SK-N-MC (cell line): ENCODE data around the gene FOXP4.

Source experiments
- DNase-seq: peaks from one replicate; pipeline ENCODE4 v3.0.0-alpha.2; 2011; ENCODE audit warnings: low read depth, low spot score
- H3K27ac ChIP-seq: fragments of 200-600 bp; sonication (generic); 2 replicates; pipeline ENCODE4 v1.5.1; 2016; ENCODE audit warnings: mixed run types
- H3K36me3 ChIP-seq: fragments of 200-600 bp; sonication (generic); 2 replicates; pipeline ENCODE4 v1.6.1; 2017; ENCODE audit warnings: antibody characterized with exemption, low read length, mixed read lengths; ENCODE audit not compliant: insufficient read depth
- H3K4me3 ChIP-seq: fragments of 200-600 bp; sonication (generic); 2 replicates; pipeline ENCODE4 v1.5.1; 2016
- H3K9ac ChIP-seq: fragments of 200-600 bp; sonication (generic); 2 replicates; pipeline ENCODE4 v1.8.0; 2017; ENCODE audit warnings: mixed run types, mixed read lengths; ENCODE audit not compliant: insufficient read length
- H3K9me3 ChIP-seq: fragments of 200-600 bp; sonication (generic); 2 replicates; pipeline ENCODE4 v1.6.1; 2017; ENCODE audit warnings: low read depth, mild to moderate bottlenecking, antibody characterized with exemption, low read length, moderate library complexity, mixed read lengths
- EZH2 ChIP-seq: fragments of 200-600 bp; sonication (generic); IDR thresholded peaks from one replicate; pipeline ENCODE4 v1.6.1; 2017; ENCODE audit warnings: antibody characterized with exemption
- FOXP2 ChIP-seq: optimal IDR thresholded peaks from 2 replicates; pipeline ENCODE3; 2011; ENCODE audit warnings: mild to moderate bottlenecking, moderate library complexity; ENCODE audit not compliant: insufficient read depth; ENCODE audit errors: extremely low read length, control extremely low read depth
- POLR2AphosphoS5 ChIP-seq: IDR thresholded peaks from 2 replicates; pipeline ENCODE4 v1.6.1; 2012; ENCODE audit warnings: mild to moderate bottlenecking, low read depth, low read length, borderline replicate concordance

FOXP4 gene

GRCh38 chr6:41529049-41529448 is 17.1 kb upstream of the FOXP4 start:
- Histone ChIP-seq H3K4me3 (no peak overlapping the region), H3K27ac (no peak overlapping the region), H3K9me3 (no peaks in the 10 kb centered on the region), H3K36me3 (no peaks in the 10 kb centered on the region), H3K9ac (no peak overlapping the region)
- DNase-seq = no peak
- TF ChIP-seq FOXP2 (no peak), POLR2AphosphoS5 (no peak), EZH2 (no peak)

GRCh38 chr6:41529970-41530369 is 16.2 kb upstream of the FOXP4 start:
- no peak overlapping the region for H3K4me3 ChIP-seq
- no peaks in the 10 kb centered on the region for H3K9me3 ChIP-seq
- H3K9ac ChIP-seq = no peak overlapping the region
- TF ChIP-seq EZH2 = no peak
- no peak for TF ChIP-seq POLR2AphosphoS5
- TF ChIP-seq FOXP2 = no peak
- no peak for DNase-seq
- no peaks in the 10 kb centered on the region for H3K36me3 ChIP-seq
- H3K27ac ChIP-seq = no peak overlapping the region

- H3K4me3 ChIP-seq = no peak overlapping the region
- H3K9me3 ChIP-seq = no peaks in the 10 kb centered on the region
These were observed 15.7 kb upstream of the FOXP4 start for GRCh38 chr6:41530476-41530875.

GRCh38 chr6:41531016-41531415 is 15.2 kb upstream of the FOXP4 start:
- no peaks in the 10 kb centered on the region for H3K36me3 ChIP-seq
- peak overlapping the region; percentile 68 for H3K4me3 ChIP-seq
- H3K9me3 ChIP-seq = no peaks in the 10 kb centered on the region
- H3K9ac ChIP-seq = no peak overlapping the region
- H3K27ac ChIP-seq = peak overlapping the region; percentile 82; the same call in 1 of the 2 replicates
- DNase-seq = no peak
- TF ChIP-seq FOXP2 (no peak), EZH2 (no peak), POLR2AphosphoS5 (no peak)

More at GRCh38 chr6:41530476-41530875, 15.7 kb upstream of the FOXP4 start:
- no peak for DNase-seq
- Histone ChIP-seq H3K27ac (no peak overlapping the region), H3K9ac (no peak overlapping the region), H3K36me3 (no peaks in the 10 kb centered on the region)
- TF ChIP-seq EZH2 (no peak), FOXP2 (no peak), POLR2AphosphoS5 (no peak; the same call in 1 of the 2 replicates)

GRCh38 chr6:41531591-41532582 is 14.3 kb upstream of the FOXP4 start:
- peak; percentile 76 for DNase-seq
- TF ChIP-seq EZH2 (no peak), POLR2AphosphoS5 (peak; percentile 65), FOXP2 (no peak)
- Histone ChIP-seq H3K9ac (no peak overlapping the region), H3K27ac (peak overlapping the region; percentile 82), H3K9me3 (no peaks in the 10 kb centered on the region), H3K36me3 (no peaks in the 10 kb centered on the region), H3K4me3 (peak overlapping the region; percentile 68)

- no peak for DNase-seq
- H3K4me3 ChIP-seq = no peak overlapping the region
- H3K9ac ChIP-seq = no peak overlapping the region
- H3K36me3 ChIP-seq = no peaks in the 10 kb centered on the region
- no peak for TF ChIP-seq POLR2AphosphoS5
- no peak for TF ChIP-seq EZH2
- TF ChIP-seq FOXP2 = no peak
- H3K9me3 ChIP-seq = no peaks in the 10 kb centered on the region
- no peak overlapping the region for H3K27ac ChIP-seq
These were observed 10.4 kb upstream of the FOXP4 start for GRCh38 chr6:41535766-41536165.

- TF ChIP-seq POLR2AphosphoS5 (no peak), EZH2 (no peak), FOXP2 (no peak)
These were observed 9.1 kb upstream of the FOXP4 start for GRCh38 chr6:41536795-41537758.

More at GRCh38 chr6:41536795-41537758, 9.1 kb upstream of the FOXP4 start:
- Histone ChIP-seq H3K9me3 (no peaks in the 10 kb centered on the region), H3K4me3 (no peak overlapping the region), H3K36me3 (no peaks in the 10 kb centered on the region), H3K27ac (no peak overlapping the region), H3K9ac (no peak overlapping the region)
- DNase-seq = no peak
